Measurements from ENCODE around the gene ELOA2.

The ELOA2 gene, protein sequence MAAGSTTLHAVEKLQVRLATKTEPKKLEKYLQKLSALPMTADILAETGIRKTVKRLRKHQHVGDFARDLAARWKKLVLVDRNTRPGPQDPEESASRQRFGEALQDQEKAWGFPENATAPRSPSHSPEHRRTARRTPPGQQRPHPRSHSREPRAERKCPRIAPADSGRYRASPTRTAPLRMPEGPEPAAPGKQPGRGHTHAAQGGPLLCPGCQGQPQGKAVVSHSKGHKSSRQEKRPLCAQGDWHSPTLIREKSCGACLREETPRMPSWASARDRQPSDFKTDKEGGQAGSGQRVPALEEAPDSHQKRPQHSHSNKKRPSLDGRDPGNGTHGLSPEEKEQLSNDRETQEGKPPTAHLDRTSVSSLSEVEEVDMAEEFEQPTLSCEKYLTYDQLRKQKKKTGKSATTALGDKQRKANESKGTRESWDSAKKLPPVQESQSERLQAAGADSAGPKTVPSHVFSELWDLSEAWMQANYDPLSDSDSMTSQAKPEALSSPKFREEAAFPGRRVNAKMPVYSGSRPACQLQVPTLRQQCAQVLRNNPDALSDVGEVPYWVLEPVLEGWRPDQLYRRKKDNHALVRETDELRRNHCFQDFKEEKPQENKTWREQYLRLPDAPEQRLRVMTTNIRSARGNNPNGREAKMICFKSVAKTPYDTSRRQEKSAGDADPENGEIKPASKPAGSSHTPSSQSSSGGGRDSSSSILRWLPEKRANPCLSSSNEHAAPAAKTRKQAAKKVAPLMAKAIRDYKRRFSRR

DNA sequence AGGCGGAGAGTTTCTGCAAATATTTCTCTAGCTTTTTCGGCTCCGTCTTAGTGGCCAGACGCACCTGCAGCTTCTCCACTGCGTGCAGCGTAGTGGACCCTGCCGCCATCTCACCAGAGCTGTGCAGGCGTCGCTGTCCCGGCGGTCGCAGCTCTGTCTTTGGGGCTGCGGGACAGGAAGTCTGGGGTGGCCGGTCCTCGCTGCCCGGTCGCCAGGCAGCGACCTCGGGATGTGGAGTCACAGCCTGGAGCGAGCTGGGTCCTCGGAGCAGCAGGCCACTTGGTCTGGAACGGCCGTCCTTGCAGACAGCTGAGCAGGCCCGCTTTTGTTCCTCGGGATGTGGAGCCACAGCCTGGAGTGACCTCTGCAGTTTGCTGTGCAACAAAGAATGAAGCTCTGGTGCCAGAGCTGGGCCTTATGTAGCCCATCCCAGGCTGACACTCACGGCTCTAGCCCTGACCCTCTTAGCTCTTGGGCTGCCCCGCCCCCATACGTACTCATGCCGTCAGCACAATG lies at the start of gene ELOA2:
ELOA2 (minus strand) TSS at position 466 of the 516 bp plus-strand sequence; CDS start at position 109, 357 bp downstream.
- TF ChIP-seq, protein P1, sequence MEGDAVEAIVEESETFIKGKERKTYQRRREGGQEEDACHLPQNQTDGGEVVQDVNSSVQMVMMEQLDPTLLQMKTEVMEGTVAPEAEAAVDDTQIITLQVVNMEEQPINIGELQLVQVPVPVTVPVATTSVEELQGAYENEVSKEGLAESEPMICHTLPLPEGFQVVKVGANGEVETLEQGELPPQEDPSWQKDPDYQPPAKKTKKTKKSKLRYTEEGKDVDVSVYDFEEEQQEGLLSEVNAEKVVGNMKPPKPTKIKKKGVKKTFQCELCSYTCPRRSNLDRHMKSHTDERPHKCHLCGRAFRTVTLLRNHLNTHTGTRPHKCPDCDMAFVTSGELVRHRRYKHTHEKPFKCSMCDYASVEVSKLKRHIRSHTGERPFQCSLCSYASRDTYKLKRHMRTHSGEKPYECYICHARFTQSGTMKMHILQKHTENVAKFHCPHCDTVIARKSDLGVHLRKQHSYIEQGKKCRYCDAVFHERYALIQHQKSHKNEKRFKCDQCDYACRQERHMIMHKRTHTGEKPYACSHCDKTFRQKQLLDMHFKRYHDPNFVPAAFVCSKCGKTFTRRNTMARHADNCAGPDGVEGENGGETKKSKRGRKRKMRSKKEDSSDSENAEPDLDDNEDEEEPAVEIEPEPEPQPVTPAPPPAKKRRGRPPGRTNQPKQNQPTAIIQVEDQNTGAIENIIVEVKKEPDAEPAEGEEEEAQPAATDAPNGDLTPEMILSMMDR (IDR thresholded peaks at IDR 0.05; ENCODE audit: low read depth, low read length, missing control alignments): no peak
- DNase-seq (ENCODE audit: low read depth): no peak
- no peak within 1 kb of the TSS for H3K4me3 ChIP-seq (ENCODE audit: low read depth, low read length)

DNA sequence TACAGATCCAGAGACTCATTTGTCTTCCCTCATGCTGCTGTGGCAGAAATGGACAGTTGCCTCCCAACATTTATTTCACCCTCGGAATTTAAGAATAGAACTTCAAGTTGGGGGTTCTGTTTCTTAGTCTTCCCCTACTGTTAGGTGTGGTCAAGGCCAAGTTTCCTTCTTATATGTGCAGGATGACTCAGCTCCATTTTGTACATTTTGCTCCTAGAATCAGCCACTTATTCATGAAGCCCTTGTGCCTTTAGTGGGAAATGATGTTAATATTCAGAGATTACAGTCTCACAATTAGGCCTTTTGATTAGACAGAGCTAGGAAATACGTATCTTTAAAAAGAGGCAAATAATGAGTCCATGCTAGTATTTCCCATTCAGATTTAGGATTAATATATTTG lies 46.2 kb upstream of the ELOA2 start:
- DNase-seq (ENCODE audit: low read depth): no peak
- TF ChIP-seq, protein P1 (IDR thresholded peaks at IDR 0.05; ENCODE audit: low read depth, low read length, missing control alignments): no peak
- no peak overlapping the region for H3K4me3 ChIP-seq (ENCODE audit: low read depth, low read length)

DNA sequence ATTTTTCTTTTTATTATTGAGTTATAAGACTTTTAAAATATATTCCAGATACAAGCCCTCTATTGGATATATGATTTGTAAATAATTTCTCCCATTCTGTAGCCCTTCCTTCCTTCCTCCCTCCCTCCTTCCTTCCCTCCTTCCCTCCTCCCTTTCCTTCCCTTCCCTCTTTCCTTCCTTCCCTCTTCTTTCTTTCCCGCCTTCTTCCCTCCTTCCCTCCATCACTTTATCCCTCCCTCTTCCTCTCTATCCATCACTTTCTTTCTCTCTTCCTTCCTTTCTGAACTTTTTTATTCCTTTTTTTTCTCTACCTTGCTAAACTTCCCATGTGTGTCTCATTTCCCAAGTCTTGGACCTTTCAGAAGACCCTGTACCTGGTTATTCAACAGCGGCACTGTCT lies 45.5 kb upstream of the ELOA2 start:
- TF ChIP-seq, protein P1 (IDR thresholded peaks at IDR 0.05; ENCODE audit: low read depth, low read length, missing control alignments): no peak
- no peak overlapping the region for H3K4me3 ChIP-seq (ENCODE audit: low read depth, low read length)
- no peak for DNase-seq (ENCODE audit: low read depth)

DNA sequence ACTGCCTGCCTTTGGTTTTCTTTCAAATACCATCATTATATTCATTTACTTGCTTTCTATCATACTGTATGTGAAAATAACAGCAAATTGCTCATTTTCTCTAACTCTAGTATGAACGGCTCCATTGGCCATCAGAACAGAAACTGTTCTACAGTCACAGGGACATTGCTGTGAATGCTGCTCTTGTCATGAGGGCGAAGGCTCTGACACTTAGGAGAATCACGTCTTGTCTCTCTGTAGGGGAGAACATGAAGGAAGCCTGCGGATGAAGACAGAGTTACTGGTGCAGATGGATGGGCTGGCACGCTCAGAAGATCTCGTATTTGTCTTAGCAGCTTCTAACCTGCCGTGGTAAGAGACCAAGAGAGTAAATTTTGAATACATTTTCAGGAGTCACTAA lies 41.7 kb upstream of the ELOA2 start:
- no peak overlapping the region for H3K4me3 ChIP-seq (ENCODE audit: low read depth, low read length)
- TF ChIP-seq, protein P1 (IDR thresholded peaks at IDR 0.05; ENCODE audit: low read depth, low read length, missing control alignments): no peak
- no peak for DNase-seq (ENCODE audit: low read depth)

DNA sequence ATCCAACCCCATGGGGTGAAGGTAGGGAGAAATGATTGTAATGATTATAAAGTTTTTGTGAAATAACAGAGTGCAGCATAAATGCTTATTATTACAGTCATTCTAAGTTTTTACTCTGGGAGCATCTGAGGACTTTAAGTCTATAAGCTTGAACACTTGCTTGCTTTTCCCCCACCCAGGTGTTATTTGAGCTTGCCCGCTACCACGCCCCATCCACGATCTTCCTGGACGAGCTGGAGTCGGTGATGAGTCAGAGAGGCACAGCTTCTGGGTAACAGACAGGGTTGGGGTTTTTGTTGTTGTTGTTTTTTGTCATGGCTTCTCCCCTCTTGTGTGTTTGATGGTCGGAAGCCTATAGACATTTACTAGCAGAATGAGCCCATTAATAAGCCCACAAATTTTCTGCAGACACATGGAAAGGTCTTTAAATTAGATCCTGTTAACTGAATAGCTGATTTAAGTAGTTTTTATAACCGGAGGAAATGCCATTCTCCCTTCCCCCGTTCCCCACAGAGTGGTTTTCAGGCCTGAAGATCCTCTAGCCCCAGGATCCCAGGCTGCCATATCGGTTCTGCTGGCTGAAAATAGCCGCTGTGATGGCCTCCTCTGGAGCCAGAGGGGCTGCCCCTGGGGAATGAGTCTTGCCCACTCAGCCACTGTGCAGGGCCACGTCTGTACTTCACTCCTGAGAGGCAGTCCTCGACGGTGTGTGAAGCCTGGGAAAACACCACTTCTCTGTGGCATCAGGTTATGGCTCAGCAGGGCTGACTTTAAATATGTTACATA lies 39.9 kb upstream of the ELOA2 start:
- no peak for DNase-seq (ENCODE audit: low read depth)
- TF ChIP-seq, protein P1 (IDR thresholded peaks at IDR 0.05; ENCODE audit: low read depth, low read length, missing control alignments): no peak
- no peak overlapping the region for H3K4me3 ChIP-seq (ENCODE audit: low read depth, low read length)

DNA sequence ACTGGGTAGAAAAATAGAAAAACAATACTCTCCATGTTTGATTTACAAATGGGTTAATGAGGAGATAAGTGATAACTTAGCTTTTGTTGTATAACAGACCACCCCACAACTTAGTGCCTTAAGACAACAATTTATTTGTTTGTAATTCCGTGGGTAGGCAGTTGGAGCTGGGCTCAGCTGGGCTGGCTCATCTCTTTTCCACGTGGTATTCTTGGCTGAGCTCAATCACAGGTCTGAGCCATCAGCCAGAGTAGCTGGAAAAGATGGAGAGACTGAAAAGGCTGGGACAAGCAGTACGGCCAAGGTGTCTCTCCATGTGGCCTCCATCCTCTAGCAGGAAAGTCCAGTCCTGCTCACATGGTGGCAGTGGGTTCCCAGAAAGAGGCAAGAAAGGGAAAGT lies 32.2 kb upstream of the ELOA2 start:
- H3K4me3 ChIP-seq (ENCODE audit: low read depth, low read length): no peak overlapping the region
- DNase-seq (ENCODE audit: low read depth): no peak
- TF ChIP-seq, protein P1 (IDR thresholded peaks at IDR 0.05; ENCODE audit: low read depth, low read length, missing control alignments): no peak

Data from GM12864 (cell line).